HCT116 (cell line): ENCODE results near the gene RGS7.

Source experiments
- EZH2phosphoT487 ChIP-seq: fragments of 200-600 bp; IDR thresholded peaks from 2 replicates; pipeline ENCODE4 v1.6.1; 2018; ENCODE audit warnings: antibody characterized with exemption, borderline replicate concordance
- POLR2A ChIP-seq: IDR thresholded peaks from 2 replicates; pipeline ENCODE4 v1.7.0; 2011; ENCODE audit warnings: borderline replicate concordance; ENCODE audit not compliant: insufficient read depth, insufficient read length; ENCODE audit errors: extremely low read depth
- ZFX ChIP-seq: fragments of 450-650 bp; IDR thresholded peaks from 2 replicates; pipeline ENCODE4 v1.6.1; 2017

GRCh38 chr1:240993004-240993403 lies 364.0 kb downstream of the RGS7 start:
- TF ChIP-seq POLR2A (no peak), ZFX (no peak), EZH2phosphoT487 (no peak)
